Measurements from ENCODE around the gene ZNF524. TPM values are rescaled to one million over a fixed set of nuclear protein-coding genes. Genes with fewer than 3 reads are reported as not detected.

Gene ZNF524
- total RNA-seq, 1 experiment from 2014 or later, result 5.5 TPM

- TF ChIP-seq ZNF512 (CRISPR knock-in tag; IDR thresholded peaks at IDR 0.05; ENCODE audit: borderline replicate concordance) (no peak), AFF4 (CRISPR knock-in tag; IDR thresholded peaks at IDR 0.05; ENCODE audit: borderline replicate concordance) (no peak), OVOL2 (CRISPR knock-in tag; IDR thresholded peaks at IDR 0.05; ENCODE audit: borderline replicate concordance) (no peak), ZSCAN18 (CRISPR knock-in tag; IDR thresholded peaks at IDR 0.05) (no peak), RORB (CRISPR knock-in tag; IDR thresholded peaks at IDR 0.05) (no peak)
- TF ChIP-seq, protein P1, sequence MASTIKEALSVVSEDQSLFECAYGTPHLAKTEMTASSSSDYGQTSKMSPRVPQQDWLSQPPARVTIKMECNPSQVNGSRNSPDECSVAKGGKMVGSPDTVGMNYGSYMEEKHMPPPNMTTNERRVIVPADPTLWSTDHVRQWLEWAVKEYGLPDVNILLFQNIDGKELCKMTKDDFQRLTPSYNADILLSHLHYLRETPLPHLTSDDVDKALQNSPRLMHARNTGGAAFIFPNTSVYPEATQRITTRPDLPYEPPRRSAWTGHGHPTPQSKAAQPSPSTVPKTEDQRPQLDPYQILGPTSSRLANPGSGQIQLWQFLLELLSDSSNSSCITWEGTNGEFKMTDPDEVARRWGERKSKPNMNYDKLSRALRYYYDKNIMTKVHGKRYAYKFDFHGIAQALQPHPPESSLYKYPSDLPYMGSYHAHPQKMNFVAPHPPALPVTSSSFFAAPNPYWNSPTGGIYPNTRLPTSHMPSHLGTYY (CRISPR knock-in tag; IDR thresholded peaks at IDR 0.05), result no peak
These were observed 9.5 kb upstream of the ZNF524 start (continued) for GRCh38 chr19:55590617-55591016.

GRCh38 chr19:55591555-55591954, 8.5 kb upstream of the ZNF524 start:
- DNase-seq (ENCODE audit: low spot score) (peak; percentile 55), ATAC-seq (peak; percentile 22)
- no peak overlapping the region for H3K4me3 Mint-ChIP-seq
- no peaks in the 10 kb centered on the region for H3K9me3 Mint-ChIP-seq
- H3K4me1 Mint-ChIP-seq, result peaks cover 27% of the 10 kb centered on the region
- POLR2A ChIA-PET, result no interaction called here
- no peak overlapping the region for H3K27ac Mint-ChIP-seq
- H3K27me3 Mint-ChIP-seq (ENCODE audit: low read depth), result peaks cover 11% of the 10 kb centered on the region
- TF ChIP-seq, protein P2, sequence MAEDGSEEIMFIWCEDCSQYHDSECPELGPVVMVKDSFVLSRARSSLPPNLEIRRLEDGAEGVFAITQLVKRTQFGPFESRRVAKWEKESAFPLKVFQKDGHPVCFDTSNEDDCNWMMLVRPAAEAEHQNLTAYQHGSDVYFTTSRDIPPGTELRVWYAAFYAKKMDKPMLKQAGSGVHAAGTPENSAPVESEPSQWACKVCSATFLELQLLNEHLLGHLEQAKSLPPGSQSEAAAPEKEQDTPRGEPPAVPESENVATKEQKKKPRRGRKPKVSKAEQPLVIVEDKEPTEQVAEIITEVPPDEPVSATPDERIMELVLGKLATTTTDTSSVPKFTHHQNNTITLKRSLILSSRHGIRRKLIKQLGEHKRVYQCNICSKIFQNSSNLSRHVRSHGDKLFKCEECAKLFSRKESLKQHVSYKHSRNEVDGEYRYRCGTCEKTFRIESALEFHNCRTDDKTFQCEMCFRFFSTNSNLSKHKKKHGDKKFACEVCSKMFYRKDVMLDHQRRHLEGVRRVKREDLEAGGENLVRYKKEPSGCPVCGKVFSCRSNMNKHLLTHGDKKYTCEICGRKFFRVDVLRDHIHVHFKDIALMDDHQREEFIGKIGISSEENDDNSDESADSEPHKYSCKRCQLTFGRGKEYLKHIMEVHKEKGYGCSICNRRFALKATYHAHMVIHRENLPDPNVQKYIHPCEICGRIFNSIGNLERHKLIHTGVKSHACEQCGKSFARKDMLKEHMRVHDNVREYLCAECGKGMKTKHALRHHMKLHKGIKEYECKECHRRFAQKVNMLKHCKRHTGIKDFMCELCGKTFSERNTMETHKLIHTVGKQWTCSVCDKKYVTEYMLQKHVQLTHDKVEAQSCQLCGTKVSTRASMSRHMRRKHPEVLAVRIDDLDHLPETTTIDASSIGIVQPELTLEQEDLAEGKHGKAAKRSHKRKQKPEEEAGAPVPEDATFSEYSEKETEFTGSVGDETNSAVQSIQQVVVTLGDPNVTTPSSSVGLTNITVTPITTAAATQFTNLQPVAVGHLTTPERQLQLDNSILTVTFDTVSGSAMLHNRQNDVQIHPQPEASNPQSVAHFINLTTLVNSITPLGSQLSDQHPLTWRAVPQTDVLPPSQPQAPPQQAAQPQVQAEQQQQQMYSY (CRISPR knock-in tag; IDR thresholded peaks at IDR 0.05), result no peak
- TF ChIP-seq HMGA2 (CRISPR knock-in tag; IDR thresholded peaks at IDR 0.05) (no peak), ZNF219 (CRISPR knock-in tag; IDR thresholded peaks at IDR 0.05; ENCODE audit: borderline replicate concordance) (no peak), NFYB (CRISPR knock-in tag; conservative IDR thresholded peaks at IDR 0.05; ENCODE audit: low read depth) (no peak), OVOL2 (CRISPR knock-in tag; IDR thresholded peaks at IDR 0.05; ENCODE audit: borderline replicate concordance) (no peak), PREB (CRISPR knock-in tag; IDR thresholded peaks at IDR 0.05; ENCODE audit: borderline replicate concordance) (no peak), ZSCAN18 (CRISPR knock-in tag; IDR thresholded peaks at IDR 0.05) (no peak)
- TF ChIP-seq, protein P3, sequence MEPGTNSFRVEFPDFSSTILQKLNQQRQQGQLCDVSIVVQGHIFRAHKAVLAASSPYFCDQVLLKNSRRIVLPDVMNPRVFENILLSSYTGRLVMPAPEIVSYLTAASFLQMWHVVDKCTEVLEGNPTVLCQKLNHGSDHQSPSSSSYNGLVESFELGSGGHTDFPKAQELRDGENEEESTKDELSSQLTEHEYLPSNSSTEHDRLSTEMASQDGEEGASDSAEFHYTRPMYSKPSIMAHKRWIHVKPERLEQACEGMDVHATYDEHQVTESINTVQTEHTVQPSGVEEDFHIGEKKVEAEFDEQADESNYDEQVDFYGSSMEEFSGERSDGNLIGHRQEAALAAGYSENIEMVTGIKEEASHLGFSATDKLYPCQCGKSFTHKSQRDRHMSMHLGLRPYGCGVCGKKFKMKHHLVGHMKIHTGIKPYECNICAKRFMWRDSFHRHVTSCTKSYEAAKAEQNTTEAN (CRISPR knock-in tag; IDR thresholded peaks at IDR 0.05), result no peak
- CTCF ChIA-PET, result interaction anchor here (0.9 kb wide), 1 partner anchor 88 kb away, joined by 3 read pairs; no protein-coding TSS in a partner anchor
- peaks cover 20% of the 10 kb centered on the region for H3K36me3 Mint-ChIP-seq

Measured in WTC11 (cell line).